ENCODE data around the gene PRKCI.
"Not testable (repeated sequence)": the region's sequence is repeated elsewhere in the genome, so short reads cannot be mapped to it uniquely, and the experiment has no call there.

PRKCI gene

GRCh38 chr3:170221924-170222646, at the start of gene PRKCI:
TSS of gene PRKCI (plus strand) at chr3:170222424. CDS start at chr3:170222670, 246 bp downstream.
- DNase-seq: peak; percentile 97

- DNase-seq: no peak
Measured at GRCh38 chr3:170178651-170179050, 43.6 kb upstream of the PRKCI start.

GRCh38 chr3:170179432-170179831, 42.8 kb upstream of the PRKCI start:
- DNase-seq: no peak

- DNase-seq: no peak
Measured at GRCh38 chr3:170180079-170180907, 41.9 kb upstream of the PRKCI start.

- DNase-seq: peak; percentile 80
Measured at GRCh38 chr3:170180908-170181885, 41.0 kb upstream of the PRKCI start, which contains the start of gene PHC3. TSS of gene PHC3 (minus strand) at chr3:170181733. CDS start at chr3:170181715, 18 bp downstream.

- no peak for DNase-seq
Measured at GRCh38 chr3:170189398-170190256, 32.6 kb upstream of the PRKCI start.

GRCh38 chr3:170195759-170196158, 26.5 kb upstream of the PRKCI start:
- DNase-seq: not testable (repeated sequence)

- no peak for DNase-seq
Measured at GRCh38 chr3:170196833-170197232, 25.4 kb upstream of the PRKCI start.

GRCh38 chr3:170200987-170201386, 21.2 kb upstream of the PRKCI start:
- DNase-seq: no peak

GRCh38 chr3:170201527-170201926, 20.7 kb upstream of the PRKCI start:
- DNase-seq: no peak

- DNase-seq: no peak
Measured at GRCh38 chr3:170203457-170203856, 18.8 kb upstream of the PRKCI start.

- DNase-seq: no peak
Measured at GRCh38 chr3:170204023-170204472, 18.2 kb upstream of the PRKCI start.

GRCh38 chr3:170204509-170204908, 17.7 kb upstream of the PRKCI start:
- no peak for DNase-seq

- DNase-seq: no peak
Measured at GRCh38 chr3:170205302-170205701, 16.9 kb upstream of the PRKCI start.

GRCh38 chr3:170206164-170206762, 16.0 kb upstream of the PRKCI start:
- not testable (repeated sequence) for DNase-seq

- DNase-seq: no peak
Measured at GRCh38 chr3:170207717-170208116, 14.5 kb upstream of the PRKCI start.

GRCh38 chr3:170211668-170212067, 10.6 kb upstream of the PRKCI start:
- DNase-seq: no peak

GRCh38 chr3:170219850-170220249, 2.4 kb upstream of the PRKCI start:
- DNase-seq: no peak

GRCh38 chr3:170220871-170221270, 1.4 kb upstream of the PRKCI start:
- no peak for DNase-seq

GRCh38 chr3:170222647-170223541, 670 bp downstream of the PRKCI start:
- no peak for DNase-seq

Measured in NCI-H1417 treated with DMSO at 0.1 percent for 48 hours (cell line).